Hypothalamus (tissue), 51 donors: ENCODE data around the gene NTRK3.

Experiments
- DNase-seq, 51 donors: peaks; one replicate each; lab custom pipeline; 2025; lab: John Stamatoyannopoulos, UW

The NTRK3 gene

GRCh38 chr15:88126695-88127431 is 129.7 kb downstream of the NTRK3 start:
- DNase-seq, result peak in 1 of 51 donors; percentile 19

- DNase-seq, result no peak
Measured at GRCh38 chr15:88125576-88125975, 131.0 kb downstream of the NTRK3 start.

- DNase-seq, result no peak
Measured at GRCh38 chr15:88124199-88124598, 132.3 kb downstream of the NTRK3 start.

- DNase-seq, result no peak
Measured at GRCh38 chr15:88121968-88122530, 134.5 kb downstream of the NTRK3 start.

- DNase-seq, result no peak
Measured at GRCh38 chr15:88120026-88120425, 136.5 kb downstream of the NTRK3 start.

GRCh38 chr15:88118741-88119140 is 137.8 kb downstream of the NTRK3 start:
- DNase-seq, result peak in 1 of 51 donors; percentile 27

GRCh38 chr15:88118035-88118434 is 138.5 kb downstream of the NTRK3 start:
- peak in 9 of 51 donors; percentile 6 to 44 (median 20) for DNase-seq

GRCh38 chr15:88115486-88116152 is 140.9 kb downstream of the NTRK3 start:
- peak in 14 of 51 donors; percentile 4 to 57 (median 21) for DNase-seq

- no peak for DNase-seq
Measured at GRCh38 chr15:88113613-88114308, 142.8 kb downstream of the NTRK3 start.

- DNase-seq, result no peak
Measured at GRCh38 chr15:88108991-88109390, 147.5 kb downstream of the NTRK3 start.

- DNase-seq, result no peak
Measured at GRCh38 chr15:88108477-88108876, 148.1 kb downstream of the NTRK3 start.

GRCh38 chr15:88106074-88106473 is 150.5 kb downstream of the NTRK3 start:
- DNase-seq, result peak in 23 of 51 donors; percentile 7 to 67 (median 30)

- no peak for DNase-seq
Measured at GRCh38 chr15:88104357-88104756, 152.2 kb downstream of the NTRK3 start.

GRCh38 chr15:88100181-88100580 is 156.4 kb downstream of the NTRK3 start:
- DNase-seq, result no peak

- DNase-seq, result no peak
Measured at GRCh38 chr15:88098361-88098760, 158.2 kb downstream of the NTRK3 start.

- DNase-seq, result no peak
Measured at GRCh38 chr15:88091444-88092016, 165.0 kb downstream of the NTRK3 start.

- DNase-seq, result peak in 18 of 51 donors; percentile 6 to 50 (median 26)
Measured at GRCh38 chr15:88090481-88091011, 166.0 kb downstream of the NTRK3 start.

- DNase-seq, result no peak
Measured at GRCh38 chr15:88089731-88090130, 166.8 kb downstream of the NTRK3 start.

GRCh38 chr15:88089024-88089620 is 167.4 kb downstream of the NTRK3 start:
- no peak for DNase-seq
